Endodermal cell (in vitro differentiated cells): ENCODE measurements around the gene TFR2. TPM values are rescaled to one million over a fixed set of nuclear protein-coding genes. Genes with fewer than 3 reads are reported as not detected.

Source experiments
- DNase-seq: peaks from one replicate; pipeline ENCODE4 v3.0.0-alpha.2; 2017
- H3K27ac ChIP-seq: 2 replicates; pipeline ENCODE4 v1.5.1; 2013; ENCODE audit warnings: mild to moderate bottlenecking, low read depth, low read length, moderate library complexity
- H3K27me3 ChIP-seq: 2 replicates; pipeline ENCODE4 v1.6.1; 2013; ENCODE audit warnings: mild to moderate bottlenecking, low read length, moderate library complexity; ENCODE audit not compliant: insufficient read depth, control insufficient read depth, poor library complexity, severe bottlenecking
- H3K36me3 ChIP-seq: 2 replicates; pipeline ENCODE4 v1.7.0; 2013; ENCODE audit warnings: mild to moderate bottlenecking, low read length, moderate library complexity; ENCODE audit not compliant: control insufficient read depth, insufficient read depth
- H3K4me1 ChIP-seq: one replicate; pipeline ENCODE4 v1.7.0; 2013; ENCODE audit warnings: low read length; ENCODE audit not compliant: control insufficient read depth, insufficient read depth
- H3K4me3 ChIP-seq: 2 replicates; pipeline ENCODE4 v1.5.1; 2013; ENCODE audit warnings: mild to moderate bottlenecking, low read length, moderate library complexity
- H3K9ac ChIP-seq: 2 replicates; pipeline ENCODE4 v1.6.1; 2013; ENCODE audit warnings: mild to moderate bottlenecking, low read length, moderate library complexity; ENCODE audit not compliant: poor library complexity, severe bottlenecking; ENCODE audit errors: extremely low read depth
- H3K9me3 ChIP-seq: 2 replicates; pipeline ENCODE4 v1.6.1; 2013; ENCODE audit warnings: mild to moderate bottlenecking, low read length, moderate library complexity; ENCODE audit not compliant: control insufficient read depth
- H3K27ac Mint-ChIP-seq: 2 replicates; pipeline ENCODE4 v1.8.0; 2020; ENCODE audit warnings: mixed read lengths
- H3K27me3 Mint-ChIP-seq: 2 replicates; pipeline ENCODE4 v1.8.0; 2021; ENCODE audit warnings: mild to moderate bottlenecking, mixed read lengths; ENCODE audit not compliant: insufficient read depth
- H3K36me3 Mint-ChIP-seq: 2 replicates; pipeline ENCODE4 v1.8.0; 2020; ENCODE audit warnings: low read depth, mixed read lengths
- H3K4me1 Mint-ChIP-seq: 2 replicates; pipeline ENCODE4 v1.8.0; 2020; ENCODE audit warnings: mixed read lengths
- H3K4me3 Mint-ChIP-seq: 2 replicates; pipeline ENCODE4 v1.8.0; 2020; ENCODE audit warnings: mild to moderate bottlenecking, moderate library complexity, mixed read lengths
- H3K9me3 Mint-ChIP-seq: 2 replicates; pipeline ENCODE4 v1.8.0; 2020; ENCODE audit warnings: mild to moderate bottlenecking, mixed read lengths
- WGBS, 2 experiments: methylation state at CpG; one replicate each; pipeline versions ENCODE4 v1.1.5 to v1.1.7; 2013; ENCODE audit warnings: missing lambda C conversion rate in 2 of 2, mixed read lengths in 1 of 2; ENCODE audit not compliant: insufficient coverage in 1 of 2, insufficient read length in 1 of 2; 5-methylcytosine and 5-hydroxymethylcytosine counted together
- total RNA-seq, 2 donors: library from RNA; stranded (reverse); fragmentation: NEBNext Ultra II Directional in 1 of 2; extraction: Animal tissue kit (Norgen Biotek cat#: 25700) in 1 of 2; gene quantifications; 2 replicates in 1 of 2; 3 replicates in 1 of 2; pipeline ENCODE4 v1.2.1, GENCODE V29; 2021
- TF ChIP-seq, protein P1 (sequence below): fragments of 200-600 bp; sonication (generic); conservative IDR thresholded peaks from 2 replicates; pipeline ENCODE4 v1.5.0; 2021; ENCODE audit warnings: antibody characterized with exemption, mild to moderate bottlenecking

The TFR2 gene
- total RNA-seq, 2 donors from 2014 or later, result 1.4 to 2.1 TPM

DNA sequence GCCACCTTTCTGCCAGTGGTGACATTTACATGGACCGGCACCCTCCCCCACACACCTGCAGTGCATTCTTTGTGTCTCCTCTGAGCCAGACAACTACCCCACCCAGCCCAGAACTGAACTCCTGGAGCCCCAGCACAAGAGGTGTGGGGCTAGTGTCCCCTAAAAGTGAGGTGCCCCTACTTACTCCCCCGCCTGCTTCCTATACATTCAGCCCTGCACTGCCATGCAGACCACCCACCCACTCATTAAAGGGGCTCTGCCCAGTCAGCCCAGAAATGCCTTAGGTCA lies 69.6 kb downstream of the TFR2 start:
- H3K4me1 ChIP-seq, result peaks cover 4% of the 10 kb centered on the region
- H3K4me3 ChIP-seq, result no peak overlapping the region
- H3K27me3 ChIP-seq, result no peaks in the 10 kb centered on the region
- peak overlapping the region; percentile 2 for H3K9ac ChIP-seq
- peaks cover 4% of the 10 kb centered on the region for H3K36me3 ChIP-seq
- H3K9me3 Mint-ChIP-seq, result no peaks in the 10 kb centered on the region
- TF ChIP-seq, protein P1, sequence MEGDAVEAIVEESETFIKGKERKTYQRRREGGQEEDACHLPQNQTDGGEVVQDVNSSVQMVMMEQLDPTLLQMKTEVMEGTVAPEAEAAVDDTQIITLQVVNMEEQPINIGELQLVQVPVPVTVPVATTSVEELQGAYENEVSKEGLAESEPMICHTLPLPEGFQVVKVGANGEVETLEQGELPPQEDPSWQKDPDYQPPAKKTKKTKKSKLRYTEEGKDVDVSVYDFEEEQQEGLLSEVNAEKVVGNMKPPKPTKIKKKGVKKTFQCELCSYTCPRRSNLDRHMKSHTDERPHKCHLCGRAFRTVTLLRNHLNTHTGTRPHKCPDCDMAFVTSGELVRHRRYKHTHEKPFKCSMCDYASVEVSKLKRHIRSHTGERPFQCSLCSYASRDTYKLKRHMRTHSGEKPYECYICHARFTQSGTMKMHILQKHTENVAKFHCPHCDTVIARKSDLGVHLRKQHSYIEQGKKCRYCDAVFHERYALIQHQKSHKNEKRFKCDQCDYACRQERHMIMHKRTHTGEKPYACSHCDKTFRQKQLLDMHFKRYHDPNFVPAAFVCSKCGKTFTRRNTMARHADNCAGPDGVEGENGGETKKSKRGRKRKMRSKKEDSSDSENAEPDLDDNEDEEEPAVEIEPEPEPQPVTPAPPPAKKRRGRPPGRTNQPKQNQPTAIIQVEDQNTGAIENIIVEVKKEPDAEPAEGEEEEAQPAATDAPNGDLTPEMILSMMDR, result no peak
- no peaks in the 10 kb centered on the region for H3K9me3 ChIP-seq
- DNase-seq, result peak; percentile 77
- peak overlapping the region; percentile 40 for H3K4me3 Mint-ChIP-seq
- H3K27me3 Mint-ChIP-seq, result no peaks in the 10 kb centered on the region
- H3K4me1 Mint-ChIP-seq, result peaks cover 16% of the 10 kb centered on the region
- H3K27ac Mint-ChIP-seq, result peak overlapping the region; percentile 91
- WGBS, 2 experiments, result 96% methylated on average over 2 of the region's 2 CpGs; no CpG with 5 or more reads in 1 of the 2 experiments
- peaks cover 21% of the 10 kb centered on the region for H3K36me3 Mint-ChIP-seq
- no peak overlapping the region for H3K27ac ChIP-seq

DNA sequence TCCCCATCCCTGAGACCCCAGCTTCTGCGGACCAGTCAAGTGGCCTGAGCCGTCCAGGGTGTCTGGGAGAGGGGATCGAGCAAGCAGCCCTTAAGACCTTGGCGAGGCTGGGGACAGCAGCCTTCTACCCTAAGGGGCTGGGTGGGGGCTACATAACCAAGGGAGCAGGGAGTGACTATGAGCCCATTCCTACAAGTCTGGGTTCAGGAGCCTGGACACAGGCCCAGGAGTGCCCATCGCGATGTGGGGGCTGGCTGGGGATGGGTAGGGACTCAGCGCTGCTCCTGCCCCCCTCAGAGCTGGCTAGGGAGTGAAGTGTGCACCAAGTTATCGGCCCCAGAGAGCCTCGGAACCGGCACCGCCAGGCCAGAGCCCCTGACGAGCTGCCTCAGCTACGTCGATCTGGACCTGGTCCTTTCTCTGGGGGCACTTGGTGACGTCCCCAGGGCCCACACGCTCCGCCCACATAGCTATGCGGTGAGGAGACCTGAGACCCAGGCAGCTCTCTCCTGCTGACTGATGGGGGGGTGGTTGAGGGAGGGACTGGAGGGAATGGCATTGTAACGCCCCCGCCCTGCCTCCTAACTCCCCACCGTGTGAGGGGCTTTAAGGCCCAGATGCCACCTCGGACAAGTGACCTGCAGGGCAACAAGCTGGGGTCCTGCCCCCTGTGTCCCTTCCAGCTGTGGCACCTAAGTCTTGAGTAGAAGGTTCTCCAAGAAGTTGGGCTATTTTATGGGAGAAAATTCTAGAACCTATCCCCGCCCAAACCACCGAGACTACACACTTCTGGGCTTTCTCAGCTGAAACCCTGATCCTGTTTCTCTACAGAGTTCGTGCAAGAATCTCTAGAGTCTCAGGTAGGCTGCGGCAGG lies 70.2 kb downstream of the TFR2 start:
- peak overlapping the region; percentile 91 for H3K27ac Mint-ChIP-seq
- DNase-seq, result peak; percentile 83
- peak overlapping the region; percentile 56 for H3K4me3 Mint-ChIP-seq
- H3K27me3 Mint-ChIP-seq, result no peaks in the 10 kb centered on the region
- TF ChIP-seq, protein P1, result no peak
- Histone ChIP-seq H3K27me3 (no peaks in the 10 kb centered on the region), H3K9me3 (no peaks in the 10 kb centered on the region), H3K27ac (no peak overlapping the region), H3K4me1 (peaks cover 4% of the 10 kb centered on the region), H3K4me3 (no peak overlapping the region), H3K36me3 (peaks cover 4% of the 10 kb centered on the region), H3K9ac (peak overlapping the region; percentile 2)
- H3K36me3 Mint-ChIP-seq, result peaks cover 17% of the 10 kb centered on the region
- peaks cover 16% of the 10 kb centered on the region for H3K4me1 Mint-ChIP-seq
- H3K9me3 Mint-ChIP-seq, result no peaks in the 10 kb centered on the region
- WGBS, 2 experiments, result 70 to 72% methylated on average over 9 to 26 of the region's 26 CpGs

Other genes starting within 250 kb of the TFR2 start
- 1 to 10 TPM; 1.9 to 2.3 TPM for gene ZCWPW1, start 212.8 kb downstream of the TFR2 start, total RNA-seq
- 10 to 100 TPM; 32.9 to 48.0 TPM for gene MEPCE, start 211.7 kb downstream of the TFR2 start, total RNA-seq
- 10 to 100 TPM; 43.8 to 65.6 TPM for gene PPP1R35, start 205.1 kb downstream of the TFR2 start, total RNA-seq
- gene SPACDR, start 177.3 kb downstream of the TFR2 start, total RNA-seq, result 1 to 10 TPM; 1.3 to 1.5 TPM
- gene TSC22D4, start 162.3 kb downstream of the TFR2 start, total RNA-seq, result 10 to 100 TPM; 30.9 to 35.2 TPM
- gene NYAP1, start 157.6 kb downstream of the TFR2 start, total RNA-seq, result 1 to 10 TPM; 7.9 to 9.3 TPM
- 10 to 100 TPM in 1 of 2 donors, 1 to 10 TPM in 1; 8.5 to 28.9 TPM for gene AGFG2, start 102.3 kb downstream of the TFR2 start, total RNA-seq
- 1 to 10 TPM; 5.8 to 6.3 TPM for gene SAP25, start 67.7 kb downstream of the TFR2 start, total RNA-seq
- 10 to 100 TPM; 49.4 to 56.0 TPM for gene LRCH4, start 55.4 kb downstream of the TFR2 start, total RNA-seq
- 1 to 10 TPM; 1.3 to 3.0 TPM for gene FBXO24, start 55.2 kb downstream of the TFR2 start, total RNA-seq
- 10 to 100 TPM; 17.5 to 37.7 TPM for gene PCOLCE, start 39.2 kb downstream of the TFR2 start, total RNA-seq
- gene MOSPD3, start 29.0 kb downstream of the TFR2 start, total RNA-seq, result 10 to 100 TPM; 19.8 to 25.5 TPM
- not detected for gene ACTL6B, start 14.9 kb upstream of the TFR2 start, total RNA-seq
- gene GNB2, start 32.2 kb upstream of the TFR2 start, total RNA-seq, result 100 to 1,000 TPM; 197 to 230 TPM
- 100 to 1,000 TPM in 1 of 2 donors, 10 to 100 TPM in 1; 90.0 to 101 TPM for gene GIGYF1, start 52.7 kb upstream of the TFR2 start, total RNA-seq
- 10 to 100 TPM; 51.7 to 59.2 TPM for gene POP7, start 64.6 kb upstream of the TFR2 start, total RNA-seq
- under 1 TPM in 1 of 2 donors, not detected in 1; 0.33 TPM for gene EPO, start 78.9 kb upstream of the TFR2 start, total RNA-seq
- gene ZAN, start 92.0 kb upstream of the TFR2 start, total RNA-seq, result not detected
- 100 to 1,000 TPM; 106 to 117 TPM for gene EPHB4, start 186.0 kb upstream of the TFR2 start, total RNA-seq
- 10 to 100 TPM; 22.5 to 35.1 TPM for gene SLC12A9, start 211.2 kb upstream of the TFR2 start, total RNA-seq
- 100 to 1,000 TPM; 107 to 114 TPM for gene TRIP6, start 225.8 kb upstream of the TFR2 start, total RNA-seq
- gene SRRT, start 233.6 kb upstream of the TFR2 start, total RNA-seq, result 100 to 1,000 TPM; 186 to 236 TPM
- 1 to 10 TPM; 3.7 to 4.0 TPM for gene UFSP1, start 248.2 kb upstream of the TFR2 start, total RNA-seq